ENCODE measurements around the gene MFSD1.

Gene MFSD1

DNA sequence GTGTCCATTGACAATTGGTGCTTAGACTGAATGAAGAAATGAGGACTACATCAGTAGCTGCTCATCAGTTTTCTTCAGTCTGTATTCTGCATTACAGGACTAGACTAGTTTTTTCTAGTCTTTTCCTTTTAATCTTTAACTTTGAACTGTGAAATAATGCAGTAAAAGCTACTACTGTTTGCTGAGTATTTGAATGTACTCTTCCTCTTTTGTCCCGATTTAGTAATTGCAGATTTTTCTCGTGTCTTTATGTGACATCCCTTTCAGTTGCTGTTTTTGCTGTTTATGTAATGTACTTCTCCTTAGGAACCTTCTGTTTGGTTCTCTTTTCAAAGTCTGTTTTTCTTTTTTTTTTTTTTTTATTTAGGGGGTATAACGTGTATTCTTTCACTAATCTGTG lies 17.4 kb downstream of the MFSD1 start:
- H3K4me2 ChIP-seq (ENCODE audit: low read depth, low read length, poor library complexity, severe bottlenecking), result no peak overlapping the region
- no peaks in the 10 kb centered on the region for H3K9me2 ChIP-seq (replicated peaks; ENCODE audit: low read depth, low read length)
- no peak overlapping the region for H3K4me3 ChIP-seq (ENCODE audit: low read length, poor library complexity, severe bottlenecking)
- no peaks in the 10 kb centered on the region for H3K4me1 ChIP-seq (ENCODE audit: insufficient read depth, low read length, poor library complexity, severe bottlenecking)
- no peak for TF ChIP-seq EZH2phosphoT487 (IDR thresholded peaks at IDR 0.05; ENCODE audit: borderline replicate concordance)
- TF ChIP-seq, protein P1, sequence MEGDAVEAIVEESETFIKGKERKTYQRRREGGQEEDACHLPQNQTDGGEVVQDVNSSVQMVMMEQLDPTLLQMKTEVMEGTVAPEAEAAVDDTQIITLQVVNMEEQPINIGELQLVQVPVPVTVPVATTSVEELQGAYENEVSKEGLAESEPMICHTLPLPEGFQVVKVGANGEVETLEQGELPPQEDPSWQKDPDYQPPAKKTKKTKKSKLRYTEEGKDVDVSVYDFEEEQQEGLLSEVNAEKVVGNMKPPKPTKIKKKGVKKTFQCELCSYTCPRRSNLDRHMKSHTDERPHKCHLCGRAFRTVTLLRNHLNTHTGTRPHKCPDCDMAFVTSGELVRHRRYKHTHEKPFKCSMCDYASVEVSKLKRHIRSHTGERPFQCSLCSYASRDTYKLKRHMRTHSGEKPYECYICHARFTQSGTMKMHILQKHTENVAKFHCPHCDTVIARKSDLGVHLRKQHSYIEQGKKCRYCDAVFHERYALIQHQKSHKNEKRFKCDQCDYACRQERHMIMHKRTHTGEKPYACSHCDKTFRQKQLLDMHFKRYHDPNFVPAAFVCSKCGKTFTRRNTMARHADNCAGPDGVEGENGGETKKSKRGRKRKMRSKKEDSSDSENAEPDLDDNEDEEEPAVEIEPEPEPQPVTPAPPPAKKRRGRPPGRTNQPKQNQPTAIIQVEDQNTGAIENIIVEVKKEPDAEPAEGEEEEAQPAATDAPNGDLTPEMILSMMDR (conservative IDR thresholded peaks at IDR 0.05; ENCODE audit: low read length), result no peak
- no peaks in the 10 kb centered on the region for H3F3A ChIP-seq (ENCODE audit: low read depth)
- no peaks in the 10 kb centered on the region for H3K27me3 ChIP-seq (ENCODE audit: insufficient read depth, low read length, poor library complexity, severe bottlenecking)
- no peak overlapping the region for H2AFZ ChIP-seq (ENCODE audit: low read length)
- no peaks in the 10 kb centered on the region for H3K9me3 ChIP-seq (ENCODE audit: insufficient read depth, low read depth, low read length)
- H3K79me2 ChIP-seq (ENCODE audit: insufficient read depth, low read length), result no peaks in the 10 kb centered on the region
- H4K20me1 ChIP-seq (ENCODE audit: insufficient read depth, low read length, poor library complexity, severe bottlenecking), result no peaks in the 10 kb centered on the region
- peaks cover 18% of the 10 kb centered on the region; the same call in 1 of the 2 replicates for H3K36me3 ChIP-seq (ENCODE audit: insufficient read depth, low read length)
- H3K9ac ChIP-seq (ENCODE audit: low read depth, low read length, poor library complexity, severe bottlenecking), result no peak overlapping the region

DNA sequence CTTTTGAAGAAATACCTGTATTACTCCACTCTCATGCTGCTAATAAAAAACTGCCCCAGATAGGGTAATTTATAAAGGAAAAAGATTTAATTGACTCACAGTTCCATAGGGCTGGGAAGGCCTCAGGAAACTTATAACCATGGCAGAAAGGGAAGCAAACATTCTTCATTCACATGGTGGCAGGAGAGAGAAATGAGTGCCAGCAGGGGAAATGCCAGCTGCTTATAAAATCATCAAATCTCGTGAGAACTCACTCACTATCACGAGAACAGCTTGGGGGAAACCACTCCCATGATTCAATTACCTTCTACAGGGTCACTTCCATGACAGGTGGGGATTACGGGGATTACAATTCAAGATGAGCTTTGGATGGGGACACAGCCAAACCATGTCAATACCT lies 18.7 kb downstream of the MFSD1 start:
- Histone ChIP-seq H4K20me1 (ENCODE audit: insufficient read depth, low read length, poor library complexity, severe bottlenecking) (no peaks in the 10 kb centered on the region), H3K9me2 (replicated peaks; ENCODE audit: low read depth, low read length) (no peaks in the 10 kb centered on the region), H3K4me2 (ENCODE audit: low read depth, low read length, poor library complexity, severe bottlenecking) (no peak overlapping the region), H3K36me3 (ENCODE audit: insufficient read depth, low read length) (peaks cover 14% of the 10 kb centered on the region; the same call in 1 of the 2 replicates), H2AFZ (ENCODE audit: low read length) (no peak overlapping the region), H3K4me3 (ENCODE audit: low read length, poor library complexity, severe bottlenecking) (no peak overlapping the region), H3K27me3 (ENCODE audit: insufficient read depth, low read length, poor library complexity, severe bottlenecking) (no peaks in the 10 kb centered on the region), H3K79me2 (ENCODE audit: insufficient read depth, low read length) (no peaks in the 10 kb centered on the region), H3K9me3 (ENCODE audit: insufficient read depth, low read depth, low read length) (no peaks in the 10 kb centered on the region), H3K9ac (ENCODE audit: low read depth, low read length, poor library complexity, severe bottlenecking) (no peak overlapping the region), H3K4me1 (ENCODE audit: insufficient read depth, low read length, poor library complexity, severe bottlenecking) (no peaks in the 10 kb centered on the region), H3F3A (ENCODE audit: low read depth) (no peaks in the 10 kb centered on the region)
- TF ChIP-seq EZH2phosphoT487 (IDR thresholded peaks at IDR 0.05; ENCODE audit: borderline replicate concordance), result no peak
- TF ChIP-seq, protein P1 (conservative IDR thresholded peaks at IDR 0.05; ENCODE audit: low read length), result no peak

- no peaks in the 10 kb centered on the region for H3K9me3 ChIP-seq (ENCODE audit: insufficient read depth, low read depth, low read length)
- H3F3A ChIP-seq (ENCODE audit: low read depth), result no peaks in the 10 kb centered on the region
- no peak overlapping the region for H2AFZ ChIP-seq (ENCODE audit: low read length)
- H4K20me1 ChIP-seq (ENCODE audit: insufficient read depth, low read length, poor library complexity, severe bottlenecking), result no peaks in the 10 kb centered on the region
- no peak overlapping the region for H3K9ac ChIP-seq (ENCODE audit: low read depth, low read length, poor library complexity, severe bottlenecking)
- H3K79me2 ChIP-seq (ENCODE audit: insufficient read depth, low read length), result no peaks in the 10 kb centered on the region
- no peak overlapping the region for H3K4me2 ChIP-seq (ENCODE audit: low read depth, low read length, poor library complexity, severe bottlenecking)
- no peaks in the 10 kb centered on the region for H3K9me2 ChIP-seq (replicated peaks; ENCODE audit: low read depth, low read length)
- no peaks in the 10 kb centered on the region for H3K27me3 ChIP-seq (ENCODE audit: insufficient read depth, low read length, poor library complexity, severe bottlenecking)
- peaks cover 14% of the 10 kb centered on the region; the same call in 1 of the 2 replicates for H3K36me3 ChIP-seq (ENCODE audit: insufficient read depth, low read length)
- TF ChIP-seq EZH2phosphoT487 (IDR thresholded peaks at IDR 0.05; ENCODE audit: borderline replicate concordance), result no peak
- H3K4me3 ChIP-seq (ENCODE audit: low read length, poor library complexity, severe bottlenecking), result no peak overlapping the region
- no peaks in the 10 kb centered on the region for H3K4me1 ChIP-seq (ENCODE audit: insufficient read depth, low read length, poor library complexity, severe bottlenecking)
Measured at GRCh38 chr3:158821847-158822246, 20.0 kb downstream of the MFSD1 start.

- Histone ChIP-seq H4K20me1 (ENCODE audit: insufficient read depth, low read length, poor library complexity, severe bottlenecking) (no peaks in the 10 kb centered on the region), H3K9me2 (replicated peaks; ENCODE audit: low read depth, low read length) (no peaks in the 10 kb centered on the region), H3K27me3 (ENCODE audit: insufficient read depth, low read length, poor library complexity, severe bottlenecking) (no peaks in the 10 kb centered on the region), H3F3A (ENCODE audit: low read depth) (no peaks in the 10 kb centered on the region), H3K4me1 (ENCODE audit: insufficient read depth, low read length, poor library complexity, severe bottlenecking) (no peaks in the 10 kb centered on the region), H3K79me2 (ENCODE audit: insufficient read depth, low read length) (no peaks in the 10 kb centered on the region), H3K4me2 (ENCODE audit: low read depth, low read length, poor library complexity, severe bottlenecking) (no peak overlapping the region), H3K4me3 (ENCODE audit: low read length, poor library complexity, severe bottlenecking) (no peak overlapping the region), H3K9me3 (ENCODE audit: insufficient read depth, low read depth, low read length) (no peaks in the 10 kb centered on the region), H3K36me3 (ENCODE audit: insufficient read depth, low read length) (peaks cover 14% of the 10 kb centered on the region; the same call in 1 of the 2 replicates), H2AFZ (ENCODE audit: low read length) (no peak overlapping the region), H3K9ac (ENCODE audit: low read depth, low read length, poor library complexity, severe bottlenecking) (no peak overlapping the region)
- no peak for TF ChIP-seq EZH2phosphoT487 (IDR thresholded peaks at IDR 0.05; ENCODE audit: borderline replicate concordance)
- TF ChIP-seq, protein P1 (conservative IDR thresholded peaks at IDR 0.05; ENCODE audit: low read length), result no peak
Measured at GRCh38 chr3:158823426-158823825, 21.6 kb downstream of the MFSD1 start.

All from Loucy (cell line).